ENCODE measurements around the gene MCC.

MCC gene

GRCh38 chr5:113063927-113064326 lies 424.3 kb downstream of the MCC start:
- DNase-seq: no peak

GRCh38 chr5:113062869-113063508 lies 425.3 kb downstream of the MCC start:
- DNase-seq: no peak

GRCh38 chr5:113061846-113062780 lies 426.1 kb downstream of the MCC start:
- no peak for DNase-seq

- DNase-seq: no peak
Observed at GRCh38 chr5:113060408-113061025, 427.7 kb downstream of the MCC start.

- DNase-seq: no peak
Observed at GRCh38 chr5:113059232-113060040, 428.8 kb downstream of the MCC start.

- DNase-seq: no peak
Observed at GRCh38 chr5:113058706-113059226, 429.5 kb downstream of the MCC start.

- no peak for DNase-seq
Observed at GRCh38 chr5:113058269-113058668, 430.0 kb downstream of the MCC start.

- DNase-seq: no peak
Observed at GRCh38 chr5:113057557-113057984, 430.7 kb downstream of the MCC start.

GRCh38 chr5:113056988-113057387 lies 431.3 kb downstream of the MCC start:
- DNase-seq: no peak

- DNase-seq: no peak
Observed at GRCh38 chr5:113054899-113055298, 433.4 kb downstream of the MCC start.

GRCh38 chr5:113053511-113053995 lies 434.7 kb downstream of the MCC start:
- no peak for DNase-seq

- no peak for DNase-seq
Observed at GRCh38 chr5:113052041-113052795, 436.0 kb downstream of the MCC start.

- DNase-seq: peak; percentile 52
Observed at GRCh38 chr5:113050721-113051382, 437.4 kb downstream of the MCC start.

GRCh38 chr5:113048931-113049330 lies 439.3 kb downstream of the MCC start:
- no peak for DNase-seq

- DNase-seq: peak; percentile 48
Observed at GRCh38 chr5:113047733-113048652, 440.3 kb downstream of the MCC start.

GRCh38 chr5:113047234-113047633 lies 441.0 kb downstream of the MCC start:
- no peak for DNase-seq

GRCh38 chr5:113044776-113045465 lies 443.3 kb downstream of the MCC start:
- no peak for DNase-seq

GRCh38 chr5:113043491-113043931 lies 444.7 kb downstream of the MCC start:
- DNase-seq: no peak

All from RPMI8226 (cell line).